Aorta (tissue), 5 donors: ENCODE data around the gene CLPTM1. TPM values are rescaled to one million over a fixed set of nuclear protein-coding genes. Genes with fewer than 3 reads are reported as not detected.
"Not testable (repeated sequence)": the region's sequence is repeated elsewhere in the genome, so short reads cannot be mapped to it uniquely, and the experiment has no call there.

Source experiments
- ATAC-seq: fragments of 200-7000 bp; cut with Tn5 transposase; one replicate; pipeline ENCODE4 v1.9.1; 2022; ENCODE audit warnings: moderate library complexity; ENCODE audit not compliant: low FRiP score
- DNase-seq, 2 donors: peaks; one replicate each; pipeline ENCODE4 v3.0.0-alpha.2; 2020
- H3K27ac ChIP-seq, 2 donors: one replicate each; pipeline ENCODE4 v1.5.1; 2013; ENCODE audit warnings: low read length in 2 of 2, mild to moderate bottlenecking in 2 of 2, moderate library complexity in 2 of 2, control low read depth in 1 of 2, inconsistent platforms in 1 of 2, low read depth in 1 of 2
- H3K27me3 ChIP-seq, 2 donors: one replicate each; pipeline ENCODE4 v1.6.1; 2013; ENCODE audit warnings: control low read depth in 1 of 2, low read length in 1 of 2, mild to moderate bottlenecking in 1 of 2, moderate library complexity in 1 of 2; ENCODE audit not compliant: insufficient read depth in 2 of 2, control insufficient read depth in 1 of 2
- H3K36me3 ChIP-seq, 2 donors: one replicate each; pipeline ENCODE4 v1.6.1; 2013; ENCODE audit warnings: control low read depth in 1 of 2, low read length in 1 of 2, mild to moderate bottlenecking in 1 of 2; ENCODE audit not compliant: insufficient read depth in 2 of 2, control insufficient read depth in 1 of 2
- H3K4me1 ChIP-seq, 2 donors: one replicate each; pipeline ENCODE4 v1.6.1; 2013; ENCODE audit warnings: low read length in 2 of 2, control low read depth in 1 of 2, mild to moderate bottlenecking in 1 of 2, moderate library complexity in 1 of 2; ENCODE audit not compliant: insufficient read depth in 2 of 2, control insufficient read depth in 1 of 2
- H3K4me3 ChIP-seq, 2 donors: one replicate each; pipeline ENCODE4 v1.5.1; 2013; ENCODE audit warnings: low read length in 2 of 2, control low read depth in 1 of 2, mild to moderate bottlenecking in 1 of 2
- H3K9me3 ChIP-seq: one replicate; pipeline ENCODE4 v1.6.1; 2013; ENCODE audit warnings: mild to moderate bottlenecking, low read length; ENCODE audit not compliant: control insufficient read depth
- whole genome bisulfite sequencing, 2 donors: extraction: QIAGEN DNeasy Blood & Tissue Kit; methylation state at CpG; one replicate each; pipeline ENCODE4 v1.1.7; 2013; 5-methylcytosine and 5-hydroxymethylcytosine counted together
- intact Hi-C, 2 donors: fragments of 100-400 bp; cut with DNase I; formaldehyde crosslinking; loops; one replicate each; pipeline versions ENCODE4 v1.14.2 to v1.15.0; 2022
- long read RNA-seq, 2 donors: library from polyadenylated mRNA; unstranded; transcript quantifications; one replicate each; pipeline ENCODE4 v2.0.0, GENCODE V29; 2020 to 2021
- polyA plus RNA-seq, 2 donors: library from polyadenylated mRNA; stranded (reverse); fragments of 200-250 nt; gene quantifications; one replicate each; pipeline ENCODE4 v1.2.3, GENCODE V29; 2013
- total RNA-seq, 2 donors: library from RNA; stranded (reverse); fragmentation: NEBNext Ultra II Directional; extraction: Animal tissue kit (Norgen Biotek cat#: 25700); gene quantifications; one replicate each; pipeline ENCODE4 v1.2.1, GENCODE V29; 2021
- donor health status: healthy with polysubstance abuse.
- donor health status: Bipolar disorder and iron deficiency.
- donor health status: DM: no; HTN: no; CAD: no.
- donor health status: DM: no; HTN: no; CAD: no.
- donor health status: DM: yes; HTN: yes; CAD: no.

The CLPTM1 gene
- total RNA-seq (10 to 100 TPM; 70.6 to 72.5 TPM), polyA plus RNA-seq (10 to 100 TPM; 25.7 to 81.4 TPM)
- long read RNA-seq, donor 1, transcript CLPTM1-201 (14 exons, 2,604 nt), result major isoform, 118 of 144 reads
- long read RNA-seq, donor 1, partial matches to known transcripts, result 21 of 144 reads
- long read RNA-seq, donor 1, other reads (novel, unspliced or antisense), result 4 of 144 reads
- long read RNA-seq, donor 2, transcript CLPTM1-201 (14 exons, 2,604 nt), result major isoform, 27 of 60 reads
- long read RNA-seq, donor 2, partial matches to known transcripts, result 27 of 60 reads
- long read RNA-seq, donor 2, other reads (novel, unspliced or antisense), result 6 of 60 reads

GRCh38 chr19:44954649-44955504, at the start of gene CLPTM1:
CLPTM1 (plus strand) TSS chr19:44955380; CDS start chr19:44955396, 16 bp downstream.
- H3K27me3 ChIP-seq, result no peaks in the 10 kb centered on the region
- intact Hi-C loops, result loop anchor here (5.0 kb wide), 2 partner anchors 47 to 53 kb away; partner anchors contain the start of gene RELB (in 1 of the 2)
- H3K4me1 ChIP-seq, result no peaks in the 10 kb centered on the region
- WGBS, 2 donors, result 0 to 1% methylated on average over 65 of the region's 65 CpGs
- DNase-seq, result peak; percentile 99
- peak within 1 kb of the TSS; percentile 93 to 97 for H3K4me3 ChIP-seq
- no peaks in the 10 kb centered on the region for H3K36me3 ChIP-seq
- H3K9me3 ChIP-seq, result no peaks in the 10 kb centered on the region
- ATAC-seq, result peak; percentile 97
- H3K27ac ChIP-seq, result peak within 1 kb of the TSS in 1 of 2 donors; percentile 94

GRCh38 chr19:44905437-44906160, 49.6 kb upstream of the CLPTM1 start, which contains the start of gene APOE:
APOE (plus strand) TSS chr19:44905796; CDS start chr19:44906625, 829 bp downstream.
- no peaks in the 10 kb centered on the region for H3K4me1 ChIP-seq
- no peaks in the 10 kb centered on the region for H3K9me3 ChIP-seq
- 1 to 2% methylated on average over 20 of the region's 20 CpGs for WGBS, 2 donors
- H3K36me3 ChIP-seq, result no peaks in the 10 kb centered on the region
- H3K27me3 ChIP-seq, result no peaks in the 10 kb centered on the region
- ATAC-seq (no peak), DNase-seq (no peak)
- no peak within 1 kb of the TSS for H3K27ac ChIP-seq
- no peak within 1 kb of the TSS for H3K4me3 ChIP-seq
- intact Hi-C loops, result loop anchor here (2.0 to 10.0 kb wide), 2 partner anchors 45 to 429 kb away; no protein-coding TSS in a partner anchor

- no peak for ATAC-seq
- Histone ChIP-seq H3K4me1 (no peaks in the 10 kb centered on the region), H3K4me3 (no peak overlapping the region), H3K27me3 (no peaks in the 10 kb centered on the region), H3K9me3 (no peaks in the 10 kb centered on the region), H3K27ac (no peak overlapping the region), H3K36me3 (no peaks in the 10 kb centered on the region)
- intact Hi-C loops, result loop anchor here in 1 of 2 donors (10.0 kb wide), 1 partner anchor 427 kb away; no protein-coding TSS in a partner anchor
- 96% methylated on average over 12 of the region's 12 CpGs for WGBS, 2 donors
- no peak for DNase-seq
These were observed 47.6 kb upstream of the CLPTM1 start for GRCh38 chr19:44907613-44908012.

GRCh38 chr19:44908074-44908835, 46.9 kb upstream of the CLPTM1 start:
- 96 to 97% methylated on average over 46 of the region's 46 CpGs for WGBS, 2 donors
- Histone ChIP-seq H3K27ac (no peak overlapping the region), H3K27me3 (no peaks in the 10 kb centered on the region), H3K36me3 (no peaks in the 10 kb centered on the region), H3K4me3 (no peak overlapping the region), H3K4me1 (no peaks in the 10 kb centered on the region), H3K9me3 (no peaks in the 10 kb centered on the region)
- ATAC-seq (no peak), DNase-seq (no peak)
- intact Hi-C loops, result loop anchor here in 1 of 2 donors (10.0 kb wide), 1 partner anchor 427 kb away; no protein-coding TSS in a partner anchor

- ATAC-seq, result no peak
- intact Hi-C loops, result loop anchor here in 1 of 2 donors (10.0 kb wide), 1 partner anchor 426 kb away; no protein-coding TSS in a partner anchor
- H3K4me1 ChIP-seq, result no peaks in the 10 kb centered on the region
- no peak overlapping the region for H3K27ac ChIP-seq
- no peaks in the 10 kb centered on the region for H3K9me3 ChIP-seq
- H3K4me3 ChIP-seq, result no peak overlapping the region
- WGBS, 2 donors, result 96% methylated on average over 44 of the region's 44 CpGs
- DNase-seq, result no peak
- no peaks in the 10 kb centered on the region for H3K27me3 ChIP-seq
- H3K36me3 ChIP-seq, result no peaks in the 10 kb centered on the region
These were observed 46.3 kb upstream of the CLPTM1 start for GRCh38 chr19:44908836-44909261.

GRCh38 chr19:44909775-44910174, 45.4 kb upstream of the CLPTM1 start:
- Histone ChIP-seq H3K27ac (no peak overlapping the region), H3K4me1 (no peaks in the 10 kb centered on the region), H3K36me3 (no peaks in the 10 kb centered on the region), H3K27me3 (no peaks in the 10 kb centered on the region), H3K4me3 (no peak overlapping the region), H3K9me3 (no peaks in the 10 kb centered on the region)
- no peak for ATAC-seq
- DNase-seq, result no peak
- intact Hi-C loops, result loop anchor here in 1 of 2 donors (10.0 kb wide), 1 partner anchor 425 kb away; no protein-coding TSS in a partner anchor
- WGBS, 2 donors, result 89 to 90% methylated on average over 5 of the region's 5 CpGs

- H3K27me3 ChIP-seq, DNase-seq, H3K4me3 ChIP-seq, H3K9me3 ChIP-seq, H3K4me1 ChIP-seq, H3K36me3 ChIP-seq, H3K27ac ChIP-seq, intact Hi-C loops, ATAC-seq: not testable (repeated sequence)
- 90 to 94% methylated on average over 6 of the region's 6 CpGs for WGBS, 2 donors
These were observed 43.3 kb upstream of the CLPTM1 start for GRCh38 chr19:44911896-44912295.
